Measurements from ENCODE around the gene TTLL1. TPM values are rescaled to one million over a fixed set of nuclear protein-coding genes. Genes with fewer than 3 reads are reported as not detected.

Gene TTLL1
- total RNA-seq, 4 donors from 2014 or later: 4.4 to 11.4 (median 5.8) TPM

DNA sequence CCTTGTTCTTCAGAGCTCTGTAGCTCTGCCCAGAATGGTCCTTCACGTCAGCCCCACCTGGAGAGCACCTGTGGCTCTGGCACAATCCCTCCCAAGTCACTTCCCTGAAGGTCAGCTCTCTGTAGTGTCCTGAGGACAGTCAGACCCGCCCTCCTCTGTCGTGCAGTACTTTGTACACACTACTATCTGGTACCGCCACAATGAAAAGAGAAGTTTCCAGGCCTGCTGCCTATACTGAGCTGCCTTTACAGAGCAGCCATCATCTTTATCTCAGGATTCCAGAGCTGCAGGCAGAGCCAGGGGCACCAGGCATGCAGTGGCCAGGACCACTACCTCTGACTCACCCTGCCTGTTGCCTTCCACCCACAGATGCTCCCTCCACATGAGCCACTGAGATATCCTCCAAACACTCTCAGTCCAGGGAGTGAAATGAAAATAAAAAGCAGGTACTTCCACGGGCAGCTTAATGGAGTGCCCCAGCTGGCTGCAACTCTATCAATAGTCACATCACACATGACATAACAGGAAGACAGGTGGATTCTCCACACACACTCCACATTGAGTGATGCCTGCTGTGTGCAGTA, 81.6 kb downstream of the TTLL1 start:
- H3K4me3 ChIP-seq (replicated peaks in 1 of 3): no peak overlapping the region
- no peaks in the 10 kb centered on the region for H3K9me3 ChIP-seq
- TF ChIP-seq, protein P1, sequence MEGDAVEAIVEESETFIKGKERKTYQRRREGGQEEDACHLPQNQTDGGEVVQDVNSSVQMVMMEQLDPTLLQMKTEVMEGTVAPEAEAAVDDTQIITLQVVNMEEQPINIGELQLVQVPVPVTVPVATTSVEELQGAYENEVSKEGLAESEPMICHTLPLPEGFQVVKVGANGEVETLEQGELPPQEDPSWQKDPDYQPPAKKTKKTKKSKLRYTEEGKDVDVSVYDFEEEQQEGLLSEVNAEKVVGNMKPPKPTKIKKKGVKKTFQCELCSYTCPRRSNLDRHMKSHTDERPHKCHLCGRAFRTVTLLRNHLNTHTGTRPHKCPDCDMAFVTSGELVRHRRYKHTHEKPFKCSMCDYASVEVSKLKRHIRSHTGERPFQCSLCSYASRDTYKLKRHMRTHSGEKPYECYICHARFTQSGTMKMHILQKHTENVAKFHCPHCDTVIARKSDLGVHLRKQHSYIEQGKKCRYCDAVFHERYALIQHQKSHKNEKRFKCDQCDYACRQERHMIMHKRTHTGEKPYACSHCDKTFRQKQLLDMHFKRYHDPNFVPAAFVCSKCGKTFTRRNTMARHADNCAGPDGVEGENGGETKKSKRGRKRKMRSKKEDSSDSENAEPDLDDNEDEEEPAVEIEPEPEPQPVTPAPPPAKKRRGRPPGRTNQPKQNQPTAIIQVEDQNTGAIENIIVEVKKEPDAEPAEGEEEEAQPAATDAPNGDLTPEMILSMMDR (IDR thresholded peaks at IDR 0.05): no peak
- TF ChIP-seq POLR2A (IDR thresholded peaks at IDR 0.05): peak in 1 of 2 donors; percentile 54
- WGBS, 2 donors: 42 to 44% methylated on average over 5 of the region's 5 CpGs
- peak overlapping the region; percentile 41 to 78 (median 76) for H3K27ac ChIP-seq
- intact Hi-C loops (cut with DNase I): no loop called here
- H3K36me3 ChIP-seq: no peaks in the 10 kb centered on the region
- H3K4me1 ChIP-seq: peaks cover 45 to 70% of the 10 kb centered on the region in 2 donors
- H3K27me3 ChIP-seq: no peaks in the 10 kb centered on the region
- peak; percentile 74 to 81 for DNase-seq

DNA sequence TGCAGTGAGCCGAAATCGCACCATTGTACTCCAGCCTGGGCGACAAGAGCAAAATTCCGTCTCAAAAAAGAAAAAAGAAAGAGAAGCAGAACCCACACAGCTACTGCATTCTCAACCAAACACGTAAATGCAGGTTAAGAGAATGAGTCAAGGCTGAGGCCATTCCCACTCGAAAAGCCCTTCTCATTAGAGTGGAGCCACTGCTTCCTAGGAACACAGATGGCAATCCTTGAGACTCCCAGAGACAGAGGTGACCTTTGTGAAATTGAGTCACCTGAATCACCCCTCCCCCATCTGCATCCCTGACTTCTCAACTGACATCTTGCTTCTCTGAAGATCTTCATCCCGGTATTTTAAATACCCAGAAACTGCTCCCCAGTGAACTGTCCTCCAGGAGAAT, 82.4 kb downstream of the TTLL1 start:
- H3K9me3 ChIP-seq: no peaks in the 10 kb centered on the region
- H3K4me3 ChIP-seq (replicated peaks in 1 of 3): no peak overlapping the region
- peaks cover 53 to 77% of the 10 kb centered on the region in 2 donors for H3K4me1 ChIP-seq
- WGBS, 2 donors: 84 to 91% methylated on average over 7 of the region's 7 CpGs
- H3K27me3 ChIP-seq: no peaks in the 10 kb centered on the region
- H3K27ac ChIP-seq: peak overlapping the region in 2 of 3 donors; percentile 76 to 78
- no peak for DNase-seq
- intact Hi-C loops (cut with DNase I): no loop called here
- TF ChIP-seq POLR2A (IDR thresholded peaks at IDR 0.05): no peak
- TF ChIP-seq, protein P1 (IDR thresholded peaks at IDR 0.05): no peak
- no peaks in the 10 kb centered on the region for H3K36me3 ChIP-seq

DNA sequence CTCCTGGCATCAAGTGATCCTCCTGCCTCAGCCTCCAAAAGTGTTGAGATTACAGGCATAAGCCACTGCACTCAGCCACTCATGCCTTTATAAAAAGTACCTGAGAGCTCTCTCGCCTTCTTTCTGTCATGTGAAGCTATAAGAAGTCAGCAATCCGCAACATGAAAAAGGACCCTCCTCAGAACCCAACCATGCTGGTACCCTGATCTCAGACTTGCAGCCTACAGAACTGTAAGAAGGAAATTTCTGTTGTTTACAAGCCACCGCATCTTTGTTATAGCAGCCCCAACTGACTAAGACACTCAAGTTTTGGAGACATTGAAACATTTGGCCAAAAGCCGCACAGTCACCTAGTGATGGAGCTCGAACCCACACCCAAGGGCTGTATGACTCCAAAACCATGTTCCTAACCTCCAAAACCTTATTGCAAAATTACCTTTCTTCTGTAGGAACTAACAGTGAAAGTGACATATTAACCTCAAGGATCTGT, 83.1 kb downstream of the TTLL1 start:
- peak overlapping the region in 2 of 3 donors; percentile 76 to 78 for H3K27ac ChIP-seq
- no peak overlapping the region for H3K4me3 ChIP-seq (replicated peaks in 1 of 3)
- TF ChIP-seq, protein P1 (IDR thresholded peaks at IDR 0.05): no peak
- no peak for TF ChIP-seq POLR2A (IDR thresholded peaks at IDR 0.05)
- H3K27me3 ChIP-seq: no peaks in the 10 kb centered on the region
- H3K9me3 ChIP-seq: no peaks in the 10 kb centered on the region
- H3K4me1 ChIP-seq: peaks cover 53 to 77% of the 10 kb centered on the region in 2 donors
- H3K36me3 ChIP-seq: no peaks in the 10 kb centered on the region
- intact Hi-C loops (cut with DNase I): no loop called here
- 97 to 100% methylated on average over 5 of the region's 5 CpGs for WGBS, 2 donors
- DNase-seq: no peak

DNA sequence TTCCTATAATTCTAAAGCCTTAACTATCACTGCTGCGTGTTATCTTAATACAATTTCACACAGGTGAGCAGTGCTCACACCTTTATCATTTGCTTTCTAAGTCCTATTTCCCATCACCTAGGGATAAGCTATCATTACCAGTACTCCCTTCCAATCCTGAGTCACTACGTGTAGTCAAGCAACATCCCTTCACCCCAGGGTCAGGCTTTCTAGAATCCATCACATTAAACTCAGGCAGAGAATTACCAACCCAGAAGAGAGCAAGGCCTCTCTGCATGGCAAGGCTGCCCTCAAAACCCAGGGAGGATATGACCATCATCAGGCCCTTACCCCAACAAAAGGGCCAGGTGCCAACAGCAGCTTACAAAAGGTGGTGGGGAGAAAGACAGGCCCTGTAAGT, 84.1 kb downstream of the TTLL1 start:
- Histone ChIP-seq H3K36me3 (no peaks in the 10 kb centered on the region), H3K27ac (no peak overlapping the region), H3K9me3 (no peaks in the 10 kb centered on the region), H3K4me3 (replicated peaks in 1 of 3) (no peak overlapping the region), H3K27me3 (no peaks in the 10 kb centered on the region), H3K4me1 (peaks cover 49 to 79% of the 10 kb centered on the region in 2 donors)
- WGBS, 2 donors: 82 to 91% methylated on average over 2 of the region's 2 CpGs
- intact Hi-C loops (cut with DNase I): no loop called here
- DNase-seq: no peak
- TF ChIP-seq, protein P1 (IDR thresholded peaks at IDR 0.05): no peak
- no peak for TF ChIP-seq POLR2A (IDR thresholded peaks at IDR 0.05)

DNA sequence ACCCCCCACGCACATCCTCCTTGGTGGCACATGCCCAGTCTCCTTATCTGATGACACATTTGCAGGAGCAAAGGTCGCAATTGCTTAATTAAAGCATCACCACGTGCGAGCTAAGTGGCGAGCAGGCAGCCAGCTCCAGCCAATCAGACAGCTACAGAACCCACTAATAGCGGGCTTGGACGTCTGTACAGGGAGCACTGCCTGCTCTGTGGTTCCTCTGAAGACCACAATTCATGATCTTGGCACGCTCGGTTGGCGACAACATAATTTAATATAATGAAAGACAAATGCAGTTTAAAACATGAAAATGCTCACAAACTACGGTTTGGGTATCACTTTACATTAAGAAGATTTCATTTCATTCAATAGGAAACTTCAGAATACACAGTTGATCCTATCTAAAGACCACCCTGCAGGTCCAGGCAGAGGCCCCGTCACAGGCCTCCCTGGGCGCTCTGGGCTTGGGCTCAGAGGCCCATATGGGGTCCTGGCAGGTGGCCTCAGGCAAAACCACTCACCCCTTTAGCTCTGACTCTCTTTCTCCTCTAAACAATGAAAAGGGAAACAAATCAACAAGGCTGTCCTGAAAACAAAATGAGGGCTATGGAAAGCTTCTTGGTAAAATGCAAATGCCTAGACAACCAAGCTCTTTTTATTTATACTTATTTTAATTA, 84.7 kb downstream of the TTLL1 start:
- Histone ChIP-seq H3K4me3 (replicated peaks in 1 of 3) (no peak overlapping the region), H3K4me1 (peaks cover 48 to 79% of the 10 kb centered on the region in 2 donors), H3K36me3 (no peaks in the 10 kb centered on the region), H3K9me3 (no peaks in the 10 kb centered on the region), H3K27me3 (no peaks in the 10 kb centered on the region), H3K27ac (no peak overlapping the region)
- intact Hi-C loops (cut with DNase I): no loop called here
- no peak for DNase-seq
- WGBS, 2 donors: 64 to 91% methylated on average over 12 to 13 of the region's 13 CpGs
- no peak for TF ChIP-seq POLR2A (IDR thresholded peaks at IDR 0.05)
- TF ChIP-seq, protein P1 (IDR thresholded peaks at IDR 0.05): no peak

Data from thyroid gland (tissue), 4 donors.